Spleen (tissue), 7 donors: ENCODE measurements around the gene KCP.

Source experiments
- CTCF ChIP-seq, 11 experiments: fragments of 200-600 bp in 7 of 11; fragments of 450-650 bp in 4 of 11; sonication (generic) in 4 of 11; IDR thresholded peaks in 8 of 11; conservative IDR thresholded peaks in 3 of 11; 1 replicate in 7 of 11; 2 replicates in 4 of 11; pipeline versions ENCODE4 v1.4.0 to v1.8.0; 2016 to 2021; ENCODE audit warnings: antibody characterized with exemption in 11 of 11, inconsistent platforms in 4 of 11, mild to moderate bottlenecking in 1 of 11
- POLR2AphosphoS5 ChIP-seq, 3 donors: sonication (generic); formaldehyde crosslinking; IDR thresholded peaks; one replicate each; pipeline ENCODE4 v1.5.1; 2017; ENCODE audit warnings: antibody characterized with exemption in 3 of 3
- donor health status: DM: no; HTN: no; CAD: no; lungs with moderate emphysema.
- donor health status: DM: no; HTN: no; CAD: no.
- donor health status: DM: no; HTN: no; CAD: no.

- no peak for TF ChIP-seq CTCF (IDR thresholded peaks at IDR 0.05 in 8 of 11, conservative IDR thresholded peaks at IDR 0.05 in 3 of 11)
- TF ChIP-seq POLR2AphosphoS5 (IDR thresholded peaks at IDR 0.05) = peak in 2 of 3 donors; percentile 53 to 61
Measured at GRCh38 chr7:128938544-128939074, 28.1 kb upstream of the KCP start.
